Kidney (tissue), 14 donors: ENCODE results near the gene GBGT1. TPM values are rescaled to one million over a fixed set of nuclear protein-coding genes. Genes with fewer than 3 reads are reported as not detected.
A peak's percentile ranks its signal among the peaks of the same experiment; 100 is the strongest.

Source experiments
- DNase-seq, 5 donors: peaks; one replicate each; pipeline ENCODE4 v3.0.0-alpha.2; 2013 to 2020
- FAIRE-seq: peaks from 2 replicates; lab custom pipeline; 2012; peaks lifted over from hg19 to GRCh38; lab: Jason Lieb, UNC
- H3K27ac ChIP-seq, 2 donors: one replicate each; pipeline ENCODE4 v1.7.0; 2013; ENCODE audit warnings: low read depth in 2 of 2, low read length in 2 of 2, inconsistent platforms in 1 of 2
- H3K27me3 ChIP-seq: one replicate; pipeline ENCODE4 v1.7.1; 2013; ENCODE audit warnings: low read length, inconsistent platforms; ENCODE audit not compliant: control insufficient read depth, insufficient read depth
- H3K36me3 ChIP-seq, 3 donors: one replicate each; pipeline versions ENCODE4 v1.7.0 to v1.7.1; 2013; ENCODE audit warnings: low read length in 3 of 3, control low read depth in 1 of 3, inconsistent platforms in 1 of 3; ENCODE audit not compliant: insufficient read depth in 3 of 3, control insufficient read depth in 2 of 3
- H3K4me1 ChIP-seq, 3 donors: one replicate each; pipeline versions ENCODE4 v1.7.0 to v1.7.1; 2013; ENCODE audit warnings: low read length in 3 of 3, inconsistent platforms in 1 of 3, low read depth in 1 of 3; ENCODE audit not compliant: control insufficient read depth in 2 of 3, insufficient read depth in 2 of 3
- H3K4me3 ChIP-seq, 3 donors: one replicate each; pipeline versions ENCODE4 v1.7.0 to v1.8.1; 2013; ENCODE audit warnings: low read length in 3 of 3, control low read depth in 1 of 3, inconsistent platforms in 1 of 3
- H3K9ac ChIP-seq, 3 donors: one replicate each; pipeline versions ENCODE4 v1.7.0 to v1.7.1; 2013; ENCODE audit warnings: low read length in 3 of 3, control low read depth in 1 of 3, inconsistent platforms in 1 of 3
- H3K9me3 ChIP-seq, 3 donors: one replicate each; pipeline versions ENCODE4 v1.7.0 to v1.7.1; 2013; ENCODE audit warnings: low read length in 3 of 3, control low read depth in 1 of 3, inconsistent platforms in 1 of 3; ENCODE audit not compliant: control insufficient read depth in 2 of 3, insufficient read depth in 1 of 3
- CTCF ChIP-seq: IDR thresholded peaks from 3 replicates; pipeline ENCODE4 v1.5.1; 2012; ENCODE audit warnings: mild to moderate bottlenecking, moderate library complexity, borderline replicate concordance; ENCODE audit not compliant: insufficient read depth; ENCODE audit errors: extremely low read depth
- intact Hi-C: fragments of 100-400 bp; cut with DNase I; formaldehyde crosslinking; loops from one replicate; pipeline ENCODE4 v1.11.1; 2022
- polyA plus RNA-seq: library from polyadenylated mRNA; stranded (reverse); fragments of 350-450 nt; fragmentation: Illumina TruSeq; extraction: RNeasy Lipid Tissue Mini Kit (QIAGEN cat#74804); gene quantifications from one replicate; pipeline ENCODE4 v1.2.3, GENCODE V29; 2014; ENCODE audit warnings: low read depth, low replicate concordance; ENCODE audit not compliant: insufficient read depth
- total RNA-seq: library from RNA; stranded (reverse); fragmentation: NEBNext Ultra II Directional; extraction: Animal tissue kit (Norgen Biotek cat#: 25700); gene quantifications from one replicate; pipeline ENCODE4 v1.2.1, GENCODE V29; 2021
- donor health status: control.
- donor health status: control.
- donor health status: control.
- donor health status: control.
- donor health status: control.
- donor health status: DM: yes; HTN: yes; CAD: no.
- donor health status: Normal renal cell carcinoma (clear cell type).

The GBGT1 gene
- total and polyA plus RNA-seq, 2 donors from 2014 or later, result 7.9 to 21.6 TPM

- peak overlapping the region; percentile 15 to 57 (median 33) for H3K4me3 ChIP-seq
- DNase-seq (peak; percentile 81 to 97 (median 91)), FAIRE-seq (no peak)
- H3K9ac ChIP-seq, result peak overlapping the region in 2 of 3 donors; percentile 5 to 73
- H3K9me3 ChIP-seq, result no peaks in the 10 kb centered on the region
- intact Hi-C loops, result no loop called here
- H3K4me1 ChIP-seq, result peaks cover 0 to 15% (median 15%) of the 10 kb centered on the region in 3 donors
- H3K27ac ChIP-seq, result peak overlapping the region; percentile 71 to 84
- peak; percentile 34 for TF ChIP-seq CTCF
- no peaks in the 10 kb centered on the region for H3K27me3 ChIP-seq
- H3K36me3 ChIP-seq, result no peaks in the 10 kb centered on the region
These were observed 14.3 kb downstream of the GBGT1 start for GRCh38 chr9:133149130-133150015.

- no peaks in the 10 kb centered on the region for H3K27me3 ChIP-seq
- no peaks in the 10 kb centered on the region for H3K36me3 ChIP-seq
- H3K9me3 ChIP-seq, result no peaks in the 10 kb centered on the region
- H3K4me1 ChIP-seq, result peaks cover 0 to 19% (median 15%) of the 10 kb centered on the region in 3 donors
- no peak for TF ChIP-seq CTCF
- peak overlapping the region; percentile 18 to 51 for H3K27ac ChIP-seq
- H3K4me3 ChIP-seq, result peak overlapping the region; percentile 55 to 77 (median 64)
- FAIRE-seq (no peak), DNase-seq (peak; percentile 49 to 91 (median 57))
- intact Hi-C loops, result no loop called here
- peak overlapping the region; percentile 32 to 93 (median 77) for H3K9ac ChIP-seq
These were observed 15.2 kb downstream of the GBGT1 start for GRCh38 chr9:133148199-133149129.

- Histone ChIP-seq H3K36me3 (no peaks in the 10 kb centered on the region), H3K4me1 (peaks cover 0 to 23% (median 15%) of the 10 kb centered on the region in 3 donors), H3K9me3 (no peaks in the 10 kb centered on the region), H3K27me3 (no peaks in the 10 kb centered on the region), H3K4me3 (peak overlapping the region in 2 of 3 donors; percentile 64 to 77), H3K9ac (peak overlapping the region in 2 of 3 donors; percentile 15 to 77), H3K27ac (peak overlapping the region; percentile 18 to 51)
- intact Hi-C loops, result no loop called here
- no peak for FAIRE-seq
- TF ChIP-seq CTCF, result peak; percentile 95
- peak; percentile 82 to 91 (median 89) for DNase-seq
These were observed 16.1 kb downstream of the GBGT1 start for GRCh38 chr9:133147412-133148198.
